ENCODE measurements around the gene RASSF7.

The RASSF7 gene

GRCh38 chr11:575313-575995 is 14.7 kb downstream of the RASSF7 start:
- peak in 13 of 42 donors; percentile 22 to 62 (median 42) for DNase-seq
- intact Hi-C loops (cut with DNase I): no loop called here

- DNase-seq: peak; percentile 87 to 99 (median 97)
- intact Hi-C loops (cut with DNase I): no loop called here
Measured at GRCh38 chr11:575996-576768, 15.4 kb downstream of the RASSF7 start, which contains the start of gene PHRF1. Gene PHRF1 (plus strand): TSS chr11:576470. CDS start chr11:581513, 5,043 bp downstream.

DNA sequence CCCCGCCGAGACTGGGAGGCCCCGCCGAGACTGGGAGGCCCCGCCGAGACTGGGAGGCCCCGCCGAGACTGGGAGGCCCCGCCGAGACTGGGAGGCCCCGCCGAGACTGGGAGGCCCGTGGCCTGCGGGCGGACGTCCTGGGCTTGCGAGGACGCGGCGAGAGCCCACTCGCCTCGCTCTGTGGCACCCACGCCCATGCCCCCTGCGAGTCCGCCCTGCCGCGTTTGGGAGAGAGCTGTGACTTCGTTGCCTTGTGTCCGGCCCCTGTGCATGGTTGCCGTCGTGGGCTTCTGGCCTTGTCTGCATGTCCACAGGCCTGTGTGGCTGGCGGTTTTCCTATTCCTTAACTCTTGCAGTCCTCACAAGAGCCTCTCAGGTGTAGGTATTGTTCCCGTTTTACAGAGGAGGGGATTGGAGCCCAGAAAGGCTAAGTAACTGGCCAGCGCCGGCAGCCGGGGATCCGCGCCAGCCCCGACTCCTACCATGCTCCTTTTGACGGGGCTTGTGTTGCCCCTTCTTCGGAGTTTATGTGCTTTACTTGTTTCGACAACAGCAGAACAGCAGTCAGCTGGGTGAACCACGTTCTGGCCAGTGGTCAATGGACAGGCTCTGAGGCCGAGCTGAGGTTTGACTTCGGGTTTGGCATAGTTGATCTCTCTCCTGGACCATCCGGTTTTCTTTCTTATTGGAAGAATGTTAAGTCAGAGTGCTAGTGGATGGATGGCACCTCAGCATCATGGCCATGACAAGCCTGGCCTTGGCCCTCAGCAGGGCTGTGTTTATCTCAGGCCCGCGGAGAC is 16.2 kb downstream of the RASSF7 start:
- intact Hi-C loops (cut with DNase I): no loop called here
- no peak for DNase-seq

GRCh38 chr11:577611-577894 is 16.8 kb downstream of the RASSF7 start:
- DNase-seq: no peak
- intact Hi-C loops (cut with DNase I): no loop called here

DNA sequence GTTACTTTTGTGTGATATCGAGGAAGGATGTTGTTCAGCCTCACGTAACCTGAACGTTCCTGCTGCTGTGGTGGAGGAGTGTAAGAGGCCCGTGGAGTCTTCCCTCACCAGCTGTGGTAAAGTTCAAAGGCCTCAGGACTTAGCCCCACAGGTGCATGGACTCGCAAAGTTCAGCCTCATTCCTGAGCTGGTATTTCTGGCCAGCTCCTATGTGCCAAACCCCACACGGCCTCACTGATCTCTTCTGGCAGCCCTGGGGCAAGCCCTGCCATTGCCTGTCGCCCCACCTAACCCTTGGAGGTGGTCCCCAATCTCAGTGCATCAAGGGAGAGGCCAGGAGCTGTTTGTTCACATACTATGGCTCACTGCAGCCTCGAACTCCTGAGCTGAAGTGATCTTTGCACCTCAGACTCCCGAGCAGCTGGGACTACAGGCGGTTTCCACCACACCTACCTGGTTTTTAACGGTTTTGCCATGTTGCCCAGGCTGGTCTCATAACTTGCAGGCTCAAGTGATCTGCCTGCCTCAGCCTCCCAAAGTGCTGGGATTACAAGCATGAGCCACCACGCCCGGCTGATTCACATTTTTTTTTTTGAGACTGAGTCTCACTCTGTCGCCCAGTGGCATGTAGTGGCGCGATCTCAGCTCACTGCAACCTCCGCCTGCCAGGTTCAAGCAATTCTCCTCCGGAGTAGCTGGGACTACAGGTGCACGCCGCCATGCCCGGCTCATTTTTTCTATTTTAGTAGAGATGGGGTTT is 17.7 kb downstream of the RASSF7 start:
- intact Hi-C loops (cut with DNase I): no loop called here
- no peak for DNase-seq

GRCh38 chr11:579830-580601 is 19.2 kb downstream of the RASSF7 start:
- DNase-seq: no peak
- intact Hi-C loops (cut with DNase I): no loop called here

DNA sequence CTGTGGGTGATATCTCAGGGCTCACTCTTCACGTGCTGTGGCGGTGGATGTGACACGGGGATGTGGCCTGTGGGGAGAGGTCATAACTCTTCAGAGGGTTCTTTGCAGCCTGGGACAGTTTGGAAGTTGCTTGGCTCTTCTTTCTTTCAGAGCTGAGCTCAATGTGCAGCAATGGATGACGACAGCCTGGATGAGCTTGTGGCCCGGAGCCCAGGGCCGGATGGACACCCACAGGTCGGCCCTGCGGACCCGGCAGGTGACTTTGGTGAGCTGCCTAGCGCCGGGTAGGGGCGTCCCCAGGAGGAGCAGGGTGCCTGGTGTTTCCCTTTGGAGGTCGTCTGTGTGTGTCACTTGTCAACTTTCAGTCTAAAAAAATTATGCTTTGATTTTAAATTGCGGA is 20.6 kb downstream of the RASSF7 start:
- intact Hi-C loops (cut with DNase I): no loop called here
- DNase-seq: no peak

DNA sequence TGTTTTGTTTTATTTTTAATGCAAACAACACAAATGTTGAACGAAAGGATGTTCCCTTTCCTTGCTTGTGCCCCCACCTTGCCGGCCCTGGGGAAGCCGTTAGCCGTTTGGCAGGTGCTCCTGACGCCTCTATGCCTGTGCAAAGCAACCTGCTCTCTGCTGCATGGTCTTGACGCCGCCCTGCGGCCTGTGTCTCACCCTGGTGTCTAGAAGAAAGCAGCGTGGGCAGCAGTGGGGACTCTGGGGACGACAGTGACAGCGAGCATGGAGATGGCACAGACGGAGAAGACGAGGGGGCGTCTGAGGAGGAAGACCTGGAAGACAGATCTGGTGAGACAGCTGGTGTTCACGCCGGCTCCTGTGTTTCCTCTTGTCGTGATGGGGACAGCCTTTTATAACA is 21.0 kb downstream of the RASSF7 start:
- peak in 41 of 42 donors; percentile 33 to 95 (median 74) for DNase-seq
- intact Hi-C loops (cut with DNase I): no loop called here

DNA sequence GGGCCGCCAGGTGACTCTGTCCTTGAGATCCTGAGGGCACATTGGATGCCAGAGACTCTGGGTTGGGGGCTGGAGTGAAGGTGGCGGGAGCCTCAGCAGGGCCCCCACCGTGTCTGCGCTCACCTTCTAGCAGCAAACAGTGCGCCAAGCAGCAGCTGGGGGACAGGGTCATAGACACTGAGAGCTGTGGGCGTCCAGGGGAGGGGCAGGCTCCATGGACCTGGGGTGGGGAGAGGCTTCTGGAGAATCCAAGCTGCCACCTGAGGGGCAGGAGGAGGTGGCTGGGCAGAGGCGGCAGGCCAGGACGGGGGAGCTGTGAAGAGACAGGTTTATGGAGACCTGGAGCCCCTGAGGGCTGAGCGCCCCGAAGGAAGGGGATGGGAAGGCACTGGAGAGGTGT is 23.5 kb downstream of the RASSF7 start:
- DNase-seq: no peak
- intact Hi-C loops (cut with DNase I): no loop called here

DNA sequence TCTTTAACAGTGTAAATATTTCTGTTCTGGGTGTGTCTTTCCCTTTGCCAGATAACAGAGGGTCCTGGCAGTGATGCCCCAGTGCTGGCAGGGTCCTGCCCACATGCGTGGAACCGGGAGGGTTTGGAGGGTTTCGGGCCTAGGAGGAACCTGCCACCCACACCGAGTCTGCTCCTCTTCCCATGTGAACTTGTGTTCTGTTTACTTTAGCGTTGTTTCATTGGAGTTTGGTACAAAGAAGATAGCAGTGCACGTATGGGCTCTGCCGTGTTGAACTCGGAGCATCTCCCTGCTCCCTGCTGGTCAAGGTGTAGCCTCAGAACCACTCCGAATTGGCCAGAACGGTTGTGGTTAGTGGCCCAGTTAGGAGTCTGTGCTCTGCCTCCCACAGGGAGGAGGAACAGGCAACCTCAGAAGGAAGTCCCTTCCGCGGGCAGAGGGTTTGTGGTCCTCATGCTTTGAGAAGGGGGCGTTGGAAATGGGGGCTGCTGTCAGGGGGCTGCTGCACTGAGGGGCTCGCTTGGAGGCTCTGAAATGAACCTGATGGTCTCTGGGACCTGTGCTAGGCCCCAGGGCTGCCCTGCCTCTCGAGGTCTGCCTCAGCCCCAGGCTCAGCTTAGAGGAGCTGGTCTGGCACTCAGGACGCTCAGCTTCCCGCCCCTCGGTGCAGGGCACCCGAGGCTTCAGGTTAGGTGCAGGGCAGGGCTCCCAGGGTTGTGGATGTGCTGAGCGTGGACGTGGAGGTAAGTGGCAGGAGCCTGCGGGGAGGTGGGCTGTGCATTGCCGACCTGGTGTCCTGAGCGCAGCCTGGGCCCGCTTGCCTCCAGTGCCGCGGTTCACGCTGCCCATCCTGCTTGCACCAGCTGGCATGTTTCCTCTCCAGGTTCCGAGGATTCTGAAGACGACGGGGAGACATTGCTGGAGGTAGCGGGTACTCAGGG is 25.9 kb downstream of the RASSF7 start:
- DNase-seq: no peak
- intact Hi-C loops (cut with DNase I): no loop called here

GRCh38 chr11:587546-587945 is 26.8 kb downstream of the RASSF7 start:
- DNase-seq: no peak
- intact Hi-C loops (cut with DNase I): no loop called here

- DNase-seq: peak in 5 of 42 donors; percentile 32 to 57 (median 46)
- intact Hi-C loops (cut with DNase I): no loop called here
Measured at GRCh38 chr11:587978-588380, 27.2 kb downstream of the RASSF7 start.

DNA sequence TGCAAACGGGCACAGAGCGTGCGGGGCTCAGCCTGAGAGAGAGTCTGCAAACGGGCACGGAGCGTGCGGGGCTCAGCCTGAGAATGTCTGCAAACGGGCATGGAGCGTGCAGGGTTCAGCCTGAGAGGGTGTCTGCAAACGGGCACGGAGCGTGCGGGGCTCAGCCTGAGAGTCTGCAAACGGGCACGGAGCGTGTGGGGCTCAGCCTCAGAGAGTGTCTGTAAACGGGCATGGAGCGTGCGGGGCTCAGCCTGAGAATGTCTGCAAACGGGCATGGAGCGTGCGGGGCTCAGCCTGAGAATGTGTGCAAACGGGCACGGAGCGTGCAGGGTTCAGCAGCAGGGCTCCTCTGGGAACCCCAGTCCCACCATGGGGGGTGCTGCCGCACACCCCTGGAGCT is 29.0 kb downstream of the RASSF7 start:
- intact Hi-C loops (cut with DNase I): no loop called here
- DNase-seq: no peak

DNA sequence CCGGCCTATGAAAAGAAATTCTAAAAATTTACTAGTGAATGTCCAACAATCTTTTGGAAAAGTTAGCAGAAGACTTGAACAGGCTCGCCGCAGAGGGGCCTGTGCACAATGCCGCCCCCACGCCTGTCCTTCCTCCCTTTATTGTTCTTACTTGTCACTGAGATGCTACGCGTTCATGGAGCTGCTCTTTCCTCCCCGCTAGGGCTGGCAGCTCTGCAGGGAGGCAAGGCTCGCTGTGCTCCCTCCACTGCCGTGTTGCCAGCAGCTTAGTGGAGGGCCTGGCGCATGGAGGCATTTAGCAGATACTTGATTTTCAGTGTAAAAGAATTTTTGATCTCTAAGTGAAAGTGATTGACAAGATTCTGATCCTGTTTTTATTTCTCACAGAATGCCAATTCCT is 30.2 kb downstream of the RASSF7 start:
- intact Hi-C loops (cut with DNase I): no loop called here
- DNase-seq: peak in 26 of 42 donors; percentile 21 to 73 (median 50)

- intact Hi-C loops (cut with DNase I): no loop called here
- DNase-seq: no peak
Measured at GRCh38 chr11:592501-592900, 31.7 kb downstream of the RASSF7 start.

GRCh38 chr11:592918-593317 is 32.1 kb downstream of the RASSF7 start:
- DNase-seq: no peak
- intact Hi-C loops (cut with DNase I): no loop called here

DNA sequence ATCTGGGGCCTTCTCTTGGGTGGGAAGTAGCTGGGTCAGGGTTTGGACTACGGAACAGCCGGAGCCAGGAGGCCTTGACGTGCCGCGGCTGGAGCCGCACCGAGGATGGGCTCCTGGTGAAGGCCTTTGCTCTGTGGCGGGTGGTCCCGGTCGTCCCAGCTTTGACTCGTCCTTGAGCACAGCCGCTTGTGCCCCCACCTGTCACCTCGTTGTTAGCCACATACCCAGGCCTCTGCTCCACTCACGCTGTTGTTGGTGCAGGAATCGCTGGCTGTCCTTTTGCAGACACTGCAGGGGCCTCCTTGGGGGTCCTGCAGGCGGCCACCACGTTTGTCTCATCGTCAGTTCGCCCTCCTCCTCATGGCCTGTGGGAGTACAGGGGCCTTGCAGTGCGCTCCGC is 32.6 kb downstream of the RASSF7 start:
- DNase-seq: no peak
- intact Hi-C loops (cut with DNase I): no loop called here

DNA sequence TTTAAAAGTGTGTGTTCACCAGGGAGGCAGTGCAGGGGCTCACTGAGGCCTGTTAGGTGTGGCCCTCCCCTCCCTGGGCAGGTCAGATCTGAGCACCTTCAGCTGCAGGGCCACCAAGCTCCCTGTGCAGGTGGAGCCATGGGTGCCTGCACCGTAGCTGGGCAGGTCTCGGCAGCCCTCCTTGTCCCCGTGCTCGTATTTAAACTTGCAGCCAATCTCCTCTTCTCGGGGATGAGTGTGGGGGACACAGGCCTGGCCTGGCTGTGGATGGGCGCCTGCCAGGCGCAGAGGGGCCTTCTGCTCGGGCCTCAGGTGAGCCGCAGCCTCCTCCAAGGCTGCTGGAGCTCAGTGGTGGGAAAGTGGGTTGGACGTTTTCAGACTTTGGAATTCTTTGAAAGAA is 34.6 kb downstream of the RASSF7 start:
- DNase-seq: no peak
- intact Hi-C loops (cut with DNase I): no loop called here
